Astrocyte of the spinal cord (primary cell): Measurements from ENCODE around the gene LOX.

Experiments
- DNase-seq: peaks from one replicate; pipeline ENCODE4 v3.0.0; 2011; ENCODE audit warnings: low read depth, low spot score
- H3K4me3 ChIP-seq: 2 replicates; pipeline ENCODE4 v1.5.1; 2011; ENCODE audit warnings: low read depth, mild to moderate bottlenecking, low read length, moderate library complexity
- CTCF ChIP-seq: IDR thresholded peaks from 2 replicates; pipeline ENCODE4 v1.5.1; 2012; ENCODE audit warnings: low read depth, mild to moderate bottlenecking, low read length, inconsistent platforms
- in situ Hi-C: cut with HindIII; loops from 2 replicates; pipeline ENCODE4 v1.10.0; 2017; ENCODE audit warnings: low sequenced_read_pairs

The LOX gene

GRCh38 chr5:122089096-122090013 is 11.3 kb upstream of the LOX start:
- no peak for TF ChIP-seq CTCF
- no peak overlapping the region for H3K4me3 ChIP-seq
- DNase-seq: peak; percentile 88
- in situ Hi-C loops: no loop called here

DNA sequence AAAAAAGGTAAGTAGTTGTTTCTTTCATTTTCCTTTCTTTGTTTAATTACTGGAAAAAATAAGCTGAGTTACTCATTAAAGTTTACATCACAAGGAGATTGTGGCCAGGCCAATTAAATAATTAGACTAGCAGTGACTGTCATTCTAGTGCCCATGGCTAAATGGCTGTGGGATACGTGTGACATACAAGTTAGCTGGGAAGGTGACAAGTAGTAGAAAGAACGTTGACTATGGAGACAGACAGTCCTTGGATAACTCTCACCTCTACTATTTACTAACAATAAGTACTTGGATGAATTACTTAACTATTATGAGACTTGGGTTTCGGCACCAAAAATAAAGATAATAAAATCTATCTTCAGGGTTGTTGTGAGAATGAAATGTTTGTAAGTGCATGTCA is 7.0 kb upstream of the LOX start:
- TF ChIP-seq CTCF: no peak
- H3K4me3 ChIP-seq: no peak overlapping the region
- no peak for DNase-seq
- in situ Hi-C loops: no loop called here

DNA sequence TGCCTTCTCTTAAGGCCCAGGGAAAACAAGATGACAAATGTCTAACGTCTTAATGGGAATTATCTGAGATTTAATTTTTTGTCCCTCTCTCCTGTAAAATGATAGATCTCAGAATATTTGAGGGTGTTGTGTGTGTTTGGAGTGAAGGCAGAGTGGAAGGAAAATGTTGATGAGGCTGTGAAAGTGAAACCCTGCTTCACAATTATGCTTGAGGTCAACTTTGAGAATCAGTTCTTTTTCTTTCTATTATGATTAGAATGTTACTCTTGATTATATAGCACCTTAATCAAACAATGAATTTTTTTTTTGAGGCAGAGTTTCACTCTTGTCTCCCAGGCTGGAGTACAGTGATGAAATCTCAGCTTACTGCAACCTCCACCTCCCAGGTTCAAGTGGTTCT is 5.5 kb upstream of the LOX start:
- H3K4me3 ChIP-seq: no peak overlapping the region
- DNase-seq: no peak
- in situ Hi-C loops: no loop called here
- no peak for TF ChIP-seq CTCF

GRCh38 chr5:122081541-122081940 is 3.5 kb upstream of the LOX start:
- no peak overlapping the region for H3K4me3 ChIP-seq
- no peak for TF ChIP-seq CTCF
- in situ Hi-C loops: no loop called here
- no peak for DNase-seq

- peak overlapping the region; percentile 88 for H3K4me3 ChIP-seq
- no peak for TF ChIP-seq CTCF
- in situ Hi-C loops: no loop called here
- no peak for DNase-seq
These were observed 518 bp downstream of the LOX start for GRCh38 chr5:122077366-122078115.

- peak; percentile 97 for TF ChIP-seq CTCF
- peak; percentile 83 for DNase-seq
- H3K4me3 ChIP-seq: peak overlapping the region; percentile 88
- in situ Hi-C loops: no loop called here
These were observed 1.2 kb downstream of the LOX start for GRCh38 chr5:122076669-122077365.
